Right atrium auricular region (tissue), 2 donors: ENCODE data around the gene ZMAT3. TPM values are rescaled to one million over a fixed set of nuclear protein-coding genes. Genes with fewer than 3 reads are reported as not detected.

Experiments
- DNase-seq: peaks from one replicate; pipeline ENCODE4 v3.0.0-alpha.2; 2019; ENCODE audit warnings: low spot score
- H3K27ac ChIP-seq, 2 donors: fragments of 200-600 bp; sonication (generic); 1 replicate in 1 of 2; 2 replicates in 1 of 2; pipeline ENCODE4 v1.5.1; 2016 to 2019
- H3K27me3 ChIP-seq, 2 donors: fragments of 200-600 bp; sonication (generic); one replicate each; pipeline versions ENCODE4 v1.5.1 to v1.6.0; 2017 to 2019
- H3K36me3 ChIP-seq: fragments of 200-600 bp; sonication (generic); one replicate; pipeline ENCODE4 v1.5.1; 2016
- H3K4me1 ChIP-seq, 2 donors: fragments of 200-600 bp; sonication (generic); one replicate each; pipeline versions ENCODE4 v1.5.1 to v1.6.0; 2017 to 2019
- H3K4me3 ChIP-seq, 2 donors: fragments of 200-600 bp; sonication (generic); 1 replicate in 1 of 2; 2 replicates in 1 of 2; pipeline ENCODE4 v1.5.1; 2017 to 2019; ENCODE audit warnings: mild to moderate bottlenecking in 1 of 2, moderate library complexity in 1 of 2
- H3K9me3 ChIP-seq, 2 donors: fragments of 200-600 bp; sonication (generic); one replicate each; pipeline ENCODE4 v1.5.1; 2019
- total RNA-seq, 2 donors: library from RNA; depleted of rRNA; stranded (reverse); fragments of >200 nt; gene quantifications; one replicate each; pipeline ENCODE4 v1.1.0, GENCODE V29; 2016
- TF ChIP-seq, protein P1 (sequence below), 2 donors: fragments of 200-600 bp; sonication (generic); IDR thresholded peaks; one replicate each; pipeline ENCODE4 v1.5.1; 2019; ENCODE audit warnings: antibody characterized with exemption in 2 of 2

The ZMAT3 gene
- total RNA-seq, 2 donors from 2014 or later: 8.5 to 12.6 TPM

DNA sequence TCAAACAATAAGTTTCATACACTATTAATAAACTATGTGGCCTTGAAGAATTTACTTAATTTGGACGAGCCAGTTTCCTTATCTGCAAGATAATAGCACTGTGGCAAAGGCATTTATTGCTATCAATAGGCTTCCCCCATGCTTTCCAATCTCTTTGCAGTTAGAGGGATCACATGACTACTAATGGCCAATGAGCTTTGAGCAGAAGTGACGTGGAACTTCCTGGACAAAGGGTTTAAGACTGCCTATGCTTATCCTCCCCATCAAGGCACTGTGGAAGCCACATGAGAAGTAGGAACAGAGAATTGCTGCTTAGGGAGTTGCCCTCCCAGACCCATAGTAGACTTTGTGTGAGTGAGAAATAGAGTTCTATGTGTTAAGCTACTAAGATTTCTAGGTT is 16.7 kb upstream of the ZMAT3 start:
- Histone ChIP-seq H3K36me3 (no peaks in the 10 kb centered on the region), H3K4me1 (no peaks in the 10 kb centered on the region), H3K27ac (no peak overlapping the region), H3K4me3 (no peak overlapping the region), H3K9me3 (no peaks in the 10 kb centered on the region), H3K27me3 (no peaks in the 10 kb centered on the region)
- DNase-seq: no peak
- TF ChIP-seq, protein P1, sequence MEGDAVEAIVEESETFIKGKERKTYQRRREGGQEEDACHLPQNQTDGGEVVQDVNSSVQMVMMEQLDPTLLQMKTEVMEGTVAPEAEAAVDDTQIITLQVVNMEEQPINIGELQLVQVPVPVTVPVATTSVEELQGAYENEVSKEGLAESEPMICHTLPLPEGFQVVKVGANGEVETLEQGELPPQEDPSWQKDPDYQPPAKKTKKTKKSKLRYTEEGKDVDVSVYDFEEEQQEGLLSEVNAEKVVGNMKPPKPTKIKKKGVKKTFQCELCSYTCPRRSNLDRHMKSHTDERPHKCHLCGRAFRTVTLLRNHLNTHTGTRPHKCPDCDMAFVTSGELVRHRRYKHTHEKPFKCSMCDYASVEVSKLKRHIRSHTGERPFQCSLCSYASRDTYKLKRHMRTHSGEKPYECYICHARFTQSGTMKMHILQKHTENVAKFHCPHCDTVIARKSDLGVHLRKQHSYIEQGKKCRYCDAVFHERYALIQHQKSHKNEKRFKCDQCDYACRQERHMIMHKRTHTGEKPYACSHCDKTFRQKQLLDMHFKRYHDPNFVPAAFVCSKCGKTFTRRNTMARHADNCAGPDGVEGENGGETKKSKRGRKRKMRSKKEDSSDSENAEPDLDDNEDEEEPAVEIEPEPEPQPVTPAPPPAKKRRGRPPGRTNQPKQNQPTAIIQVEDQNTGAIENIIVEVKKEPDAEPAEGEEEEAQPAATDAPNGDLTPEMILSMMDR (IDR thresholded peaks at IDR 0.05): no peak

DNA sequence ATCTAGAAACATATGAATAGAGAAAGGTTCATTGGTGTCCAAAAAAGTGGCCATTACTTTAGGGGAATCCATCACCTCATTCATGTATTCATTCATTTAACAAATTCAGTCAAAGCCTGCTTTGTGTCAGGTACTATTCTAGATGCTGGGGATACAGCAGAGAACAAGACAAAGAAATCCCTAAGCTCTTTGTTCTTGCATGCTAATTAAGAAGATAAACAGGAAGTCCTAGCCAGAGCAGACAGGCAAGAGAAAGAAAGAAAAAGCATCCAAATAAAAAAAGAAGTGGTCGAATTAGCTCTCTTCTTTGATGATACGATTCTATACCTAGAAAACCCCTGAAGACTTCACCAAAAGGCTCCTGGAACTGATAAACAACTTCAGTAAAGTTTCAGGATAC is 12.4 kb upstream of the ZMAT3 start:
- no peak overlapping the region for H3K4me3 ChIP-seq
- H3K9me3 ChIP-seq: no peaks in the 10 kb centered on the region
- no peaks in the 10 kb centered on the region for H3K4me1 ChIP-seq
- H3K36me3 ChIP-seq: no peaks in the 10 kb centered on the region
- DNase-seq: no peak
- no peaks in the 10 kb centered on the region for H3K27me3 ChIP-seq
- no peak overlapping the region for H3K27ac ChIP-seq
- TF ChIP-seq, protein P1 (IDR thresholded peaks at IDR 0.05): no peak

DNA sequence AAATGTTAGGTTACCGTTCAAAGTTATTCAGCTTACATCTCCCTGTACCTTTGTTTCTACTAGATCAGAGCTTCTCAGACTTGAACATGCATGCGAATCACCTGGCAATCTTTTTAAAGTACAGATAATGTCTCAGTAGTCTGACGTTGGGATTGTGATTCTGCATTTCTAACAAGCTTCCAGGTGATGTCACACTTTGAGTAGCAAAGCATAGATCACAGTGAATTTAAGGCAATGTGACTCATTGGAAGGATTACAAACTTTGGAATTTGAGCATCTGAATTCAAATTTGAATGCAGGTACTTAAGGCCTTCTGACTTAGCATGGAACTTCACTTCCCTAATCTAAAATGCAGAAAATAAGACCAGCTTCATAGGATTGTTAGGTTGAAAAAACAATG is 10.8 kb upstream of the ZMAT3 start:
- H3K4me1 ChIP-seq: no peaks in the 10 kb centered on the region
- H3K9me3 ChIP-seq: no peaks in the 10 kb centered on the region
- H3K4me3 ChIP-seq: no peak overlapping the region
- no peaks in the 10 kb centered on the region for H3K36me3 ChIP-seq
- no peak for DNase-seq
- TF ChIP-seq, protein P1 (IDR thresholded peaks at IDR 0.05): no peak
- H3K27ac ChIP-seq: no peak overlapping the region
- no peaks in the 10 kb centered on the region for H3K27me3 ChIP-seq

GRCh38 chr3:179081885-179082284 is 10.3 kb upstream of the ZMAT3 start:
- Histone ChIP-seq H3K9me3 (no peaks in the 10 kb centered on the region), H3K4me3 (no peak overlapping the region), H3K27ac (no peak overlapping the region), H3K4me1 (no peaks in the 10 kb centered on the region), H3K27me3 (no peaks in the 10 kb centered on the region), H3K36me3 (no peaks in the 10 kb centered on the region)
- DNase-seq: no peak
- TF ChIP-seq, protein P1 (IDR thresholded peaks at IDR 0.05): no peak

- TF ChIP-seq, protein P1 (IDR thresholded peaks at IDR 0.05): no peak
- no peak for DNase-seq
- H3K9me3 ChIP-seq: no peaks in the 10 kb centered on the region
- H3K4me3 ChIP-seq: no peak overlapping the region
- H3K4me1 ChIP-seq: no peaks in the 10 kb centered on the region
- no peaks in the 10 kb centered on the region for H3K27me3 ChIP-seq
- no peak overlapping the region for H3K27ac ChIP-seq
- no peaks in the 10 kb centered on the region for H3K36me3 ChIP-seq
Observed at GRCh38 chr3:179079537-179079936, 7.9 kb upstream of the ZMAT3 start.

DNA sequence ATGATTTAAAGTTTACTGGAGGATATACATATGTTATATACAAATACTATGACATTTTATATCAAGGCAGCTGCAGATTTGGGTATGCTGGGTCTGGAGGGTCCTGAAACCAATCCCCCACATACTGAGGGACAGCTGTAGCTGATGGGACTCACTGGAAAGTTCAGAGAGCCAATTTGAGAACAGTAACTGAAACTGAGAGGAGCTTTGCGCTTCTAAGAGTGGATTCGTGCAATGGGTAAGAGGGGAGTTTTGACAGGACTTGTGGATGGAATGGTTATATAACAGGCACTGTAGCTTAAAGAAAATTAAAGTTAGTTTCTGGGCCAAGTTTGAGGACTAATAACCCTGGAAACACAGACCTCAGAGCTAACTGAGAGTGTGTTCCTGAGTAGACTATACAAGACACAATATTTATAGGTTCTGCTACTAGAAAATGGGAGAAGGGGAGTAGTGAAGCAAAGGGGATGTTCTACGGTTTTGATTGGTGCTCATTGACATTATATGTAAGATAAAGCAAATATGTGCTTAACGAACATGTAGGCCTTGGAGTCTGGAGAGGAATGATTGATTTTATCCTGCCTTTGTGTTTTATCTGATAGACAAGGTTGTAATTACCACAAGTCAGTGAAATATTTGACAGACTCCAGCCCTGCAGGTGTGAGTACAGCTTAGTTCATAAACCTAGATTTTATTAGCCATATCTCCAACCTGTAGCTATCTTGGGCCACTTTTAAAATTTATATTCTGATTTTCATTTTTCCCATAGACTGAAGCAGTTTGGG is 4.8 kb upstream of the ZMAT3 start:
- peaks cover 0 to 6% of the 10 kb centered on the region in 2 donors for H3K4me1 ChIP-seq
- H3K27ac ChIP-seq: no peak overlapping the region
- TF ChIP-seq, protein P1 (IDR thresholded peaks at IDR 0.05): no peak
- no peaks in the 10 kb centered on the region for H3K36me3 ChIP-seq
- no peaks in the 10 kb centered on the region for H3K9me3 ChIP-seq
- DNase-seq: no peak
- no peak overlapping the region for H3K4me3 ChIP-seq
- H3K27me3 ChIP-seq: no peaks in the 10 kb centered on the region
